CD4-positive, alpha-beta T cell (primary cell): ENCODE results near the gene DKK2. TPM values are rescaled to one million over a fixed set of nuclear protein-coding genes. Genes with fewer than 3 reads are reported as not detected.

ENCODE experiments used
- ATAC-seq: fragments of 200-7000 bp; cut with Tn5 transposase; one replicate; pipeline ENCODE4 v1.10.0; 2022; ENCODE audit warnings: mild to moderate bottlenecking; ENCODE audit not compliant: poor library complexity
- CTCF ChIA-PET: fragments of 350-600 bp; sonication (Branson Sonifier 250); formaldehyde crosslinking; loops from one replicate; lab custom pipeline; 2021; ENCODE audit warnings: antibody characterized with exemption, inconsistent platforms; lab: Charles Lee
- POLR2A ChIA-PET: fragments of 350-600 bp; sonication (Branson Sonifier 250); formaldehyde crosslinking; loops from one replicate; lab custom pipeline; 2021; ENCODE audit warnings: antibody characterized with exemption, inconsistent platforms; lab: Charles Lee
- DNase-seq, 14 experiments: peaks; one replicate each; pipeline ENCODE4 v3.0.0-alpha.2; 2013 to 2020; ENCODE audit warnings: mixed read lengths in 2 of 14
- H3K27ac ChIP-seq, 2 donors: one replicate each; pipeline versions ENCODE4 v1.5.1 to v1.7.0; 2013; ENCODE audit warnings: low read length in 2 of 2, low read depth in 1 of 2, mild to moderate bottlenecking in 1 of 2
- H3K27me3 ChIP-seq, 2 experiments: 1 replicate in 1 of 2; 2 replicates in 1 of 2; pipeline versions ENCODE4 v1.6.1 to v1.7.0; 2013; ENCODE audit warnings: low read length in 2 of 2, control low read depth in 1 of 2, mild to moderate bottlenecking in 1 of 2, moderate library complexity in 1 of 2; ENCODE audit not compliant: insufficient read depth in 2 of 2, control insufficient read depth in 1 of 2
- H3K36me3 ChIP-seq: one replicate; pipeline ENCODE4 v1.6.1; 2013; ENCODE audit warnings: low read length, control low read depth; ENCODE audit not compliant: insufficient read depth
- H3K4me1 ChIP-seq: one replicate; pipeline ENCODE4 v1.6.1; 2013; ENCODE audit warnings: low read length, control low read depth; ENCODE audit not compliant: insufficient read depth
- H3K4me3 ChIP-seq: one replicate; pipeline ENCODE4 v1.5.1; 2013; ENCODE audit warnings: mild to moderate bottlenecking, low read length, moderate library complexity
- H3K9me3 ChIP-seq, 2 experiments: 1 replicate in 1 of 2; 2 replicates in 1 of 2; pipeline versions ENCODE4 v1.6.1 to v1.7.0; 2013; ENCODE audit warnings: low read length in 2 of 2, mild to moderate bottlenecking in 2 of 2, control low read depth in 1 of 2, moderate library complexity in 1 of 2; ENCODE audit not compliant: control insufficient read depth in 1 of 2, insufficient read depth in 1 of 2
- H3K27ac Mint-ChIP-seq: one replicate; pipeline ENCODE4 v1.8.0; 2020; ENCODE audit warnings: mixed read lengths
- H3K27me3 Mint-ChIP-seq: one replicate; pipeline ENCODE4 v1.8.0; 2021; ENCODE audit warnings: mixed read lengths
- H3K36me3 Mint-ChIP-seq: one replicate; pipeline ENCODE4 v1.8.0; 2021; ENCODE audit warnings: low read depth, mixed read lengths
- H3K4me1 Mint-ChIP-seq: one replicate; pipeline ENCODE4 v1.8.0; 2021; ENCODE audit warnings: low read depth, mixed read lengths
- H3K4me3 Mint-ChIP-seq: one replicate; pipeline ENCODE4 v1.8.0; 2020; ENCODE audit warnings: mild to moderate bottlenecking, mixed read lengths
- H3K9me3 Mint-ChIP-seq: one replicate; pipeline ENCODE4 v1.8.0; 2020; ENCODE audit warnings: mixed read lengths
- CTCF ChIP-seq: fragments of 200-600 bp; IDR thresholded peaks from one replicate; pipeline ENCODE4 v1.8.0; 2022; ENCODE audit warnings: antibody characterized with exemption, mild to moderate bottlenecking
- intact Hi-C, 2 experiments: fragments of 100-400 bp; cut with DNase I in 1 of 2; cut with micrococcal nuclease in 1 of 2; formaldehyde crosslinking; loops; one replicate each; pipeline versions ENCODE4 v1.15.1 to v1.9.0; 2023 to 2025; cut with DNase I, micrococcal nuclease
- total RNA-seq, 174 experiments: library from RNA in 2 of 174; stranded (reverse) in 2 of 174; gene quantifications; one replicate each; pipeline ENCODE4 v1.2.3 and lab custom pipeline; 2021 to 2026

The DKK2 gene
- total RNA-seq, 2 experiments from 2014 or later = not detected

GRCh38 chr4:107009196-107009968 is 26.7 kb downstream of the DKK2 start:
- Mint-ChIP-seq H3K27ac (no peak overlapping the region), H3K4me1 (no peaks in the 10 kb centered on the region), H3K4me3 (no peak overlapping the region), H3K36me3 (no peaks in the 10 kb centered on the region), H3K9me3 (no peaks in the 10 kb centered on the region), H3K27me3 (no peaks in the 10 kb centered on the region)
- no peak overlapping the region for H3K27ac ChIP-seq
- ChIA-PET CTCF (no interaction called here), POLR2A (no interaction called here)
- no peaks in the 10 kb centered on the region for H3K9me3 ChIP-seq
- ATAC-seq (no peak), DNase-seq (no peak)
- intact Hi-C loops = no loop called here
- no peak for TF ChIP-seq CTCF
- no peaks in the 10 kb centered on the region for H3K4me1 ChIP-seq
- H3K27me3 ChIP-seq = no peaks in the 10 kb centered on the region
- H3K36me3 ChIP-seq = no peaks in the 10 kb centered on the region
- no peak overlapping the region for H3K4me3 ChIP-seq

GRCh38 chr4:107008115-107008514 is 28.0 kb downstream of the DKK2 start:
- intact Hi-C loops = no loop called here
- H3K27ac Mint-ChIP-seq = no peak overlapping the region
- no peaks in the 10 kb centered on the region for H3K4me1 Mint-ChIP-seq
- TF ChIP-seq CTCF = no peak
- H3K36me3 Mint-ChIP-seq = no peaks in the 10 kb centered on the region
- H3K27me3 ChIP-seq = no peaks in the 10 kb centered on the region
- DNase-seq = no peak
- H3K4me1 ChIP-seq = no peaks in the 10 kb centered on the region
- H3K27me3 Mint-ChIP-seq = no peaks in the 10 kb centered on the region
- CTCF ChIA-PET = no interaction called here
- no peak overlapping the region for H3K4me3 Mint-ChIP-seq
- H3K9me3 ChIP-seq = no peaks in the 10 kb centered on the region
- no peak overlapping the region for H3K4me3 ChIP-seq
- no peaks in the 10 kb centered on the region for H3K36me3 ChIP-seq
- H3K27ac ChIP-seq = no peak overlapping the region
- no peak for ATAC-seq
- H3K9me3 Mint-ChIP-seq = no peaks in the 10 kb centered on the region
- POLR2A ChIA-PET = no interaction called here

GRCh38 chr4:107006218-107006617 is 29.9 kb downstream of the DKK2 start:
- Mint-ChIP-seq H3K27ac (no peak overlapping the region), H3K4me3 (no peak overlapping the region)

More at GRCh38 chr4:107006218-107006617, 29.9 kb downstream of the DKK2 start:
- H3K27ac ChIP-seq = no peak overlapping the region
- ChIA-PET POLR2A (no interaction called here), CTCF (no interaction called here)
- DNase-seq (no peak), ATAC-seq (no peak)
- H3K36me3 ChIP-seq = no peaks in the 10 kb centered on the region
- intact Hi-C loops = no loop called here
- no peak for TF ChIP-seq CTCF
- Mint-ChIP-seq H3K27me3 (no peaks in the 10 kb centered on the region), H3K9me3 (no peaks in the 10 kb centered on the region), H3K4me1 (no peaks in the 10 kb centered on the region), H3K36me3 (no peaks in the 10 kb centered on the region)
- H3K4me1 ChIP-seq = no peaks in the 10 kb centered on the region
- H3K27me3 ChIP-seq = no peaks in the 10 kb centered on the region
- no peak overlapping the region for H3K4me3 ChIP-seq
- H3K9me3 ChIP-seq = no peaks in the 10 kb centered on the region
